Stomach smooth muscle (tissue), 2 donors: Measurements from ENCODE around the gene SPDYE6.
"Not testable (repeated sequence)": the region's sequence is repeated elsewhere in the genome, so short reads cannot be mapped to it uniquely, and the experiment has no call there.

Source experiments
- H3K27ac ChIP-seq: one replicate; pipeline ENCODE4 v1.7.0; 2013; ENCODE audit warnings: mild to moderate bottlenecking, low read length, inconsistent platforms
- H3K27me3 ChIP-seq, 2 donors: one replicate each; pipeline ENCODE4 v1.7.0; 2013; ENCODE audit warnings: low read length in 2 of 2; ENCODE audit not compliant: insufficient read depth in 2 of 2, control insufficient read depth in 1 of 2
- H3K36me3 ChIP-seq, 2 donors: one replicate each; pipeline ENCODE4 v1.7.0; 2013; ENCODE audit warnings: low read length in 2 of 2; ENCODE audit not compliant: control insufficient read depth in 2 of 2, insufficient read depth in 2 of 2
- H3K4me1 ChIP-seq: one replicate; pipeline ENCODE4 v1.7.0; 2013; ENCODE audit warnings: low read length; ENCODE audit not compliant: control insufficient read depth, insufficient read depth
- H3K4me3 ChIP-seq, 2 donors: one replicate each; pipeline ENCODE4 v1.7.0; 2013; ENCODE audit warnings: low read length in 2 of 2
- H3K9ac ChIP-seq, 2 donors: one replicate each; pipeline ENCODE4 v1.7.0; 2013; ENCODE audit warnings: low read length in 2 of 2, mild to moderate bottlenecking in 1 of 2
- H3K9me3 ChIP-seq, 2 donors: one replicate each; pipeline ENCODE4 v1.7.0; 2013; ENCODE audit warnings: low read length in 2 of 2; ENCODE audit not compliant: control insufficient read depth in 2 of 2
- donor health status: healthy.
- donor health status: Pancreatic carcinoma.

Gene SPDYE6

GRCh38 chr7:102313997-102314780 is 42.1 kb downstream of the SPDYE6 start:
- Histone ChIP-seq H3K27me3 (no peaks in the 10 kb centered on the region), H3K4me1 (no peaks in the 10 kb centered on the region), H3K9me3 (no peaks in the 10 kb centered on the region), H3K4me3 (no peak overlapping the region), H3K27ac (no peak overlapping the region), H3K36me3 (peaks cover 0 to 5% of the 10 kb centered on the region in 2 donors), H3K9ac (no peak overlapping the region)

DNA sequence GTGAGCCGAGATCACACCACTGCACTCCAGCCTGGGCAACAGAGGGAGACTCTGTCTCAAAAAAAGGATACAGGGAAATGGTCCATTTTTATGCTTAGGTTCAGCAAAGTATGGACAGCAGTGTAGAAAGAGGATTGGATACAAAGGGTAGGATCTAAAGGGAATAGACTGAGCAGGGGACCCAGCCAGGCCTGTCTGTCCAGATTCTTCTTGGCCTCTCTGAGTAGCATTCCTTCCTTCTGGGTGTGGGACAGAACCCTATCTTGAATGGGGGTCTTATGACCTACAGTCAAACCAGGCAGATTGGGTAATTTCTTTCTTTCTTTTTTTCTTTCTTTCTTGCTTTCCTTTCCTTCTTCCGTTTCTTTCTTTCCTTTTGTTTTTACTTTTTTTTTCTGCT is 43.9 kb downstream of the SPDYE6 start:
- Histone ChIP-seq H3K4me1 (no peaks in the 10 kb centered on the region), H3K9ac (no peak overlapping the region), H3K27me3 (no peaks in the 10 kb centered on the region), H3K4me3 (no peak overlapping the region), H3K27ac (no peak overlapping the region), H3K36me3 (peaks cover 0 to 5% of the 10 kb centered on the region in 2 donors), H3K9me3 (no peaks in the 10 kb centered on the region)

DNA sequence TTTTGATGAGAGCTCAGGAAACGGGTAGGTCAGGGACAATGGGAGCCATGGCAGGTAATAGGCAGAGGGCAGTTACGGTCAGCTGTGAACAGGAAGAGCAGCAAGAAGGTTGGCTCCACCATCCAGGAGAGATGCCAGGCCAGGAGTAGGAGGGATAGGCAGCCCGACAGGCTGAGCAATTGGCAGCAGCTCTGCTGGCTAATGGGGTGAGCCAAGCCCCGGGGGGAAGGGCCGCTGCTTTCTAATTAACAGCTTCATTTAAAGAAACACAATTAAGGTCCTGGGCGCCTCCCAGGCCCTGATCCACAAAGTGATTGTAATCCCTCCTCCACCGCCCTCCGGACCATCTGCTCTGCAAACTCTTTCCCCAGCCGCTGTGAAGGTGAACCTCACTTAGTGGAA is 45.8 kb downstream of the SPDYE6 start:
- Histone ChIP-seq H3K4me3 (no peak overlapping the region), H3K9me3 (no peaks in the 10 kb centered on the region), H3K4me1 (no peaks in the 10 kb centered on the region), H3K27me3 (no peaks in the 10 kb centered on the region), H3K9ac (no peak overlapping the region), H3K36me3 (peaks cover 0 to 5% of the 10 kb centered on the region in 2 donors), H3K27ac (no peak overlapping the region)

DNA sequence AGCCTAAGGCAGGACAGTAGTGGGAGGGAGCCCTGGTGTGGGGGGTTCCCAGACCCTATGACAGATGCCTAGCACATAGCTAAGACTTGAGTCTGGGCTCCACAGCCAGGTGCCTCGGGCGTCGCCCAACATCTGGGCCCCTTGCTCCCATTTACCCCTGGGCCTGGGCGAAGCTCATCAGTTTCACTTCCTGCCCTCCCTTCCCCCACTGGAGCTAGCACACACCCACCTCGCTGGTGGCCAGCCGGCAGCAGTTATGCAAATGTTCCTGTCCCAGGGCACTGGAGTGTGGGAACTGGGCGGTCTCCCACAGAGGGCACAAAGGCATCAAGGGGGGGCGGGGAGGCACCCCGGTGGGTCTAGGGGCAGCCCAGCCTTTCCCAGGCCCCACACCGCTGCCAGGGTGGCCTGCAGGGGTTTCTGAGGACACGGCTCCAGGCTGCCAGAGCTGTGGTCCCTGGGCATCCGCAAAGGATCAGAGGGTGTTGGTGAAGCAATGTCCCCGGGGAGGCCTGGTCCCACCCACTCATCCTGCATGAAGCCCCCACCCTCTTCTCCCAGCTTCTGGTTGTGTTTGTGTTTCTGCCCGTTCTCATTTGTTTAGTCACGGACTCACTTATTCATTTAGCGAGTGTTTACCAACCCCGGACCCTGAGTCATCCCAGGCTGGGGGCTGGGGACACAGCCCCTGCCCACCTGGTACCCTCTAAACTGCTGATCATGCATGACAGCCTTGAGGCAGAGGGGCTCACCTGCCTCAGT is 49.1 kb downstream of the SPDYE6 start:
- peaks cover 3% of the 10 kb centered on the region for H3K4me1 ChIP-seq
- H3K27ac ChIP-seq, result no peak overlapping the region
- no peaks in the 10 kb centered on the region for H3K36me3 ChIP-seq
- H3K9ac ChIP-seq, result no peak overlapping the region
- H3K27me3 ChIP-seq, result no peaks in the 10 kb centered on the region
- no peak overlapping the region for H3K4me3 ChIP-seq
- H3K9me3 ChIP-seq, result no peaks in the 10 kb centered on the region

GRCh38 chr7:102305414-102306268 is 50.6 kb downstream of the SPDYE6 start:
- Histone ChIP-seq H3K36me3 (no peaks in the 10 kb centered on the region), H3K4me3 (no peak overlapping the region), H3K9ac (no peak overlapping the region), H3K4me1 (peaks cover 5% of the 10 kb centered on the region), H3K27me3 (peaks cover 0 to 6% of the 10 kb centered on the region in 2 donors), H3K27ac (no peak overlapping the region), H3K9me3 (no peaks in the 10 kb centered on the region)

GRCh38 chr7:102304668-102305067 is 51.6 kb downstream of the SPDYE6 start:
- Histone ChIP-seq H3K9ac (no peak overlapping the region), H3K4me1 (peaks cover 7% of the 10 kb centered on the region), H3K4me3 (no peak overlapping the region), H3K9me3 (no peaks in the 10 kb centered on the region), H3K36me3 (no peaks in the 10 kb centered on the region), H3K27me3 (peaks cover 0 to 6% of the 10 kb centered on the region in 2 donors), H3K27ac (no peak overlapping the region)

DNA sequence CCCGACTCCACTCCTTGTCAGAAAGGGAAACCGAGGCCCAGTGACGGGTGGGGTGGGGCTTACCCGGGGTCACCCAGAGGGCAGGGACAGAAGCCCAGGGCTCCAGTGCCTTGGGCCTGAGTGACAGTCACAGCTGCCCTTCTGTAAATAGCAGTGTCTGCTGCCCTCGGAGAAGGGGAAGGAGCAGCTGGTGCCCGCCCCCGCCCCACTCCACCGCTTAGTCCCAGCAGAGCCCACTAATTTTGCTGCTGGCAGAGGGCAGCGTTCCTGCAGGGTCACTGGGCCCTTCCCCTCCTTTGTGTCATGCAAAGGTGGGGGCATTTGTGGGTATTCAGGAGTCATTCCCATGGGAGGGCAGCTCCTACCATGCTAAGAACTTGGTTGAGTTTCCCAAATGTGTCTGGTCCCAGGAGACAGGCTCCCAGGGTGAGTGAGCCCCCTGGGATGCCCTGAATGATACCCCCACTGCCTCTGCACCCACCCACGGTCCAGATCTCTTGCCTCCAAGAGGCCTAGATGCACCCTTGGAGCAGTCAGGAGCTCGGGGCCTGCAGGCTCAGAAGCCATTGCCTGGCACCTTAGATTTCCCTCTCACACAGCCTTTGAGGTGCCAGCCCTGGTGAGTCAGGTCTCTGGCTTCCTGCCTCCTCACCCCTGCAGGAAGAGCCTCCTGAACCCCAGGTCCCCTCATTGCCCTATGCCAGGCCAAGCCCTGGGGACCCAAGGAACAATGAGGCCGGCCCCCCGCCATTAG is 52.4 kb downstream of the SPDYE6 start:
- H3K9me3 ChIP-seq, result no peaks in the 10 kb centered on the region
- H3K9ac ChIP-seq, result no peak overlapping the region
- peaks cover 0 to 6% of the 10 kb centered on the region in 2 donors for H3K27me3 ChIP-seq
- H3K27ac ChIP-seq, result no peak overlapping the region
- peaks cover 7% of the 10 kb centered on the region for H3K4me1 ChIP-seq
- H3K4me3 ChIP-seq, result no peak overlapping the region
- H3K36me3 ChIP-seq, result no peaks in the 10 kb centered on the region

DNA sequence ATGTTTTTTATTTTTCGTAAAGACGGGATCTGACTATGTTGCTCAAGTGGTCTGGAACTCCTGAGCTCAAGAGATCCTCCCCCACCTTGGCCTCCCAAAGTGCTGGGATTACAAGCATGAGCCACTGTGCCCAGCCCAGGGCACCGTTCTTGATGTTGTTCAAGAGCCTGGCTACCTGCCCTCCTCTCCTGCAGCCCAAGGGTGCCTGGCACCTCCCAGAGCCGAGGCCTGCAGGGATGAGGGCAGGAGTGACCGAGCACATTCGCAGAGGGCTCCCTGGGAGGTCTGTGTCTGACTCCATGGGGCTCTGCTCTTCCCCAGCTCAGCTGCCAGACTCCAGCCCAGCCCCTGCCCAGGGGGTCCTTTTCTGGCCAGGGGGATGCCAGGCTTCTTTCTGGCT is 54.2 kb downstream of the SPDYE6 start:
- peaks cover 7% of the 10 kb centered on the region for H3K4me1 ChIP-seq
- no peaks in the 10 kb centered on the region for H3K36me3 ChIP-seq
- H3K9ac ChIP-seq, result no peak overlapping the region
- peaks cover 0 to 6% of the 10 kb centered on the region in 2 donors for H3K27me3 ChIP-seq
- H3K4me3 ChIP-seq, result no peak overlapping the region
- no peak overlapping the region for H3K27ac ChIP-seq
- no peaks in the 10 kb centered on the region for H3K9me3 ChIP-seq

GRCh38 chr7:102301367-102301766 is 54.9 kb downstream of the SPDYE6 start:
- H3K27me3 ChIP-seq, H3K27ac ChIP-seq, H3K9ac ChIP-seq, H3K4me1 ChIP-seq, H3K36me3 ChIP-seq, H3K4me3 ChIP-seq, H3K9me3 ChIP-seq: not testable (repeated sequence)

GRCh38 chr7:102300643-102301221 is 55.5 kb downstream of the SPDYE6 start:
- H3K9me3 ChIP-seq, result no peaks in the 10 kb centered on the region
- no peak overlapping the region for H3K27ac ChIP-seq
- H3K9ac ChIP-seq, result no peak overlapping the region
- no peaks in the 10 kb centered on the region for H3K36me3 ChIP-seq
- peaks cover 7% of the 10 kb centered on the region for H3K4me1 ChIP-seq
- H3K4me3 ChIP-seq, result no peak overlapping the region
- H3K27me3 ChIP-seq, result peaks cover 0 to 6% of the 10 kb centered on the region in 2 donors
